ENCODE results near the gene MXD3.
"Not testable (repeated sequence)": the region's sequence is repeated elsewhere in the genome, so short reads cannot be mapped to it uniquely, and the experiment has no call there.

The MXD3 gene

GRCh38 chr5:177311723-177312648 lies at the start of gene MXD3:
TSS of gene MXD3 (minus strand) at chr5:177311898. CDS start at chr5:177311830, 68 bp downstream.
- DNase-seq = peak; percentile 87

- not testable (repeated sequence) for DNase-seq
Measured at GRCh38 chr5:177360740-177361139, 49.0 kb upstream of the MXD3 start.

- DNase-seq = no peak
Measured at GRCh38 chr5:177359860-177360259, 48.2 kb upstream of the MXD3 start.

GRCh38 chr5:177359451-177359851 lies 47.8 kb upstream of the MXD3 start:
- DNase-seq = no peak

GRCh38 chr5:177358370-177358819 lies 46.7 kb upstream of the MXD3 start:
- DNase-seq = no peak

GRCh38 chr5:177357459-177358351 lies 46.0 kb upstream of the MXD3 start, which contains the start of gene RGS14:
TSS of gene RGS14 (plus strand) at chr5:177357924. CDS start at chr5:177358025, 101 bp downstream.
- no peak for DNase-seq

- no peak for DNase-seq
Measured at GRCh38 chr5:177357146-177357458, 45.4 kb upstream of the MXD3 start.

GRCh38 chr5:177356746-177357145 lies 45.0 kb upstream of the MXD3 start:
- no peak for DNase-seq

GRCh38 chr5:177355868-177356168 lies 44.1 kb upstream of the MXD3 start:
- no peak for DNase-seq

- no peak for DNase-seq
Measured at GRCh38 chr5:177355162-177355867, 43.6 kb upstream of the MXD3 start.

GRCh38 chr5:177354711-177355110 lies 43.0 kb upstream of the MXD3 start:
- no peak for DNase-seq

- DNase-seq = no peak
Measured at GRCh38 chr5:177354256-177354655, 42.6 kb upstream of the MXD3 start.

GRCh38 chr5:177353093-177353492 lies 41.4 kb upstream of the MXD3 start:
- no peak for DNase-seq

GRCh38 chr5:177351392-177352329 lies 40.0 kb upstream of the MXD3 start, which contains the start of gene LMAN2:
TSS of gene LMAN2 (minus strand) at chr5:177351668. CDS start at chr5:177351647, 21 bp downstream.
- peak; percentile 97 for DNase-seq

GRCh38 chr5:177350776-177351391 lies 39.2 kb upstream of the MXD3 start:
- no peak for DNase-seq

- DNase-seq = no peak
Measured at GRCh38 chr5:177349762-177350161, 38.1 kb upstream of the MXD3 start.

GRCh38 chr5:177349362-177349647 lies 37.6 kb upstream of the MXD3 start:
- DNase-seq = no peak

GRCh38 chr5:177347699-177348098 lies 36.0 kb upstream of the MXD3 start:
- DNase-seq = no peak

- DNase-seq = no peak
Measured at GRCh38 chr5:177346820-177347219, 35.1 kb upstream of the MXD3 start.

GRCh38 chr5:177344891-177345290 lies 33.2 kb upstream of the MXD3 start:
- no peak for DNase-seq

GRCh38 chr5:177343777-177344176 lies 32.1 kb upstream of the MXD3 start:
- DNase-seq = no peak

GRCh38 chr5:177343000-177343399 lies 31.3 kb upstream of the MXD3 start:
- DNase-seq = not testable (repeated sequence)
